Keratinocyte (primary cell): ENCODE measurements around the gene OSGIN1.

ENCODE experiments used
- CTCF ChIP-seq, 3 experiments: IDR thresholded peaks in 1 of 3; conservative IDR thresholded peaks in 1 of 3; optimal IDR thresholded peaks in 1 of 3; 2 replicates in 2 of 3; 3 replicates in 1 of 3; pipeline versions ENCODE3 to v1.5.1; 2011; ENCODE audit warnings: low read length in 3 of 3, mild to moderate bottlenecking in 3 of 3, moderate library complexity in 2 of 3, control low read depth in 1 of 3, inconsistent platforms in 1 of 3; ENCODE audit not compliant: insufficient read depth in 2 of 3; ENCODE audit errors: extremely low read depth in 1 of 3
- EZH2 ChIP-seq: IDR thresholded peaks from one replicate; pipeline ENCODE4 v1.6.1; 2012; ENCODE audit warnings: inconsistent platforms, mild to moderate bottlenecking, low read length, moderate library complexity

- TF ChIP-seq CTCF (optimal IDR thresholded peaks at IDR 0.05 in 1 of 3, IDR thresholded peaks at IDR 0.05 in 1 of 3, conservative IDR thresholded peaks at IDR 0.05 in 1 of 3; ENCODE audit: extremely low read depth in 1 of 3, insufficient read depth in 2 of 3, low read length in 3 of 3), result no peak
- TF ChIP-seq EZH2, result no peak
Observed at GRCh38 chr16:83935005-83935857, 17.8 kb upstream of the OSGIN1 start.
